Memory B cell (primary cell): ENCODE measurements around the gene ALG11.
"Not testable (repeated sequence)": the region's sequence is repeated elsewhere in the genome, so short reads cannot be mapped to it uniquely, and the experiment has no call there.

Experiments used
- ATAC-seq: fragments of 150-1000 bp; cut with Tn5 transposase; 2 replicates; pipeline ENCODE4 v1.10.0; 2021; ENCODE audit warnings: low read depth, mild to moderate bottlenecking, moderate library complexity
- DNase-seq, 2 donors: peaks; one replicate each; pipeline ENCODE4 v3.0.0; 2022; ENCODE audit warnings: low spot score in 2 of 2
- H3K27ac Mint-ChIP-seq: one replicate; pipeline ENCODE4 v1.8.0; 2022; ENCODE audit warnings: mild to moderate bottlenecking, moderate library complexity, mixed read lengths
- H3K27me3 Mint-ChIP-seq: one replicate; pipeline ENCODE4 v1.8.0; 2022; ENCODE audit warnings: mixed read lengths
- H3K36me3 Mint-ChIP-seq: one replicate; pipeline ENCODE4 v1.8.0; 2022; ENCODE audit warnings: mild to moderate bottlenecking, mixed read lengths
- H3K4me1 Mint-ChIP-seq: one replicate; pipeline ENCODE4 v1.8.0; 2022; ENCODE audit warnings: mixed read lengths
- H3K4me3 Mint-ChIP-seq: one replicate; pipeline ENCODE4 v1.8.0; 2022; ENCODE audit warnings: mild to moderate bottlenecking, moderate library complexity, mixed read lengths
- H3K9me3 Mint-ChIP-seq: one replicate; pipeline ENCODE4 v1.8.0; 2022; ENCODE audit warnings: mixed read lengths

ALG11 gene

DNA sequence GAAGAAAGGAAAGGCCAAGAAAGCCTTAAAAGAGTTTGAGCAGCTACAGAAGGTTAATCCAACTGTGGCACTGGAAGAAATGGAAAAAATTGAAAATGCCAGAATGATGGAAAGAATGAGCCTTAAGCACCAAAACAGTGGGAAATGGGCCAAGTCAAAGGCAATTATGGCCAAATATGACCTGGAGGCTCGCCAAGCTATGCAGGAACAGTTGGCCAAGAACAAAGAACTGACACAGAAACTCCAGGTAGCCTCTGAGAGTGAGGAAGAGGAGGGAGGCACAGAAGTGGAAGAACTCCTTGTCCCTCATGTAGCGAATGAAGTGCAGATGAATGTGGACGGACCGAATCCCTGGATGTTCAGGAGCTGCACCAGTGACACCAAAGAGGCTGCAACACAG is 17.4 kb downstream of the ALG11 start:
- Mint-ChIP-seq H3K4me1 (peaks cover 16% of the 10 kb centered on the region), H3K36me3 (peaks cover 43% of the 10 kb centered on the region), H3K9me3 (peaks cover 9% of the 10 kb centered on the region), H3K4me3 (no peak overlapping the region), H3K27me3 (no peaks in the 10 kb centered on the region), H3K27ac (no peak overlapping the region)
- DNase-seq (no peak), ATAC-seq (no peak)

DNA sequence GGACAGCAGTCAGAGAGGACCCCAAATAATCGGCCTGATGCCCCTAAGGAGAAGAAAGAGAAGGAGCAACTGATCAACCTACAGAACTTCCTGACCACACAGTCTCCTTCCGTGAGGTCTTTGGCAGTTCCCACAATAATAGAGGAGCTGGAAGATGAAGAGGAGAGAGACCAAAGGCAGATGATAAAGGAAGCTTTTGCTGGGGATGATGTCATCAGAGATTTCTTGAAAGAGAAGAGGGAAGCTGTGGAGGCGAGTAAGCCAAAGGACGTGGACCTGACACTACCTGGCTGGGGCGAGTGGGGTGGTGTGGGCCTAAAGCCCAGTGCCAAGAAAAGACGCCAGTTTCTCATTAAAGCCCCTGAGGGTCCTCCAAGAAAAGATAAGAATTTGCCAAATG is 18.2 kb downstream of the ALG11 start:
- not testable (repeated sequence) for H3K9me3 Mint-ChIP-seq, H3K4me3 Mint-ChIP-seq, DNase-seq, H3K27me3 Mint-ChIP-seq, ATAC-seq, H3K27ac Mint-ChIP-seq
- Mint-ChIP-seq H3K36me3 (peaks cover 41% of the 10 kb centered on the region), H3K4me1 (peaks cover 15% of the 10 kb centered on the region)

DNA sequence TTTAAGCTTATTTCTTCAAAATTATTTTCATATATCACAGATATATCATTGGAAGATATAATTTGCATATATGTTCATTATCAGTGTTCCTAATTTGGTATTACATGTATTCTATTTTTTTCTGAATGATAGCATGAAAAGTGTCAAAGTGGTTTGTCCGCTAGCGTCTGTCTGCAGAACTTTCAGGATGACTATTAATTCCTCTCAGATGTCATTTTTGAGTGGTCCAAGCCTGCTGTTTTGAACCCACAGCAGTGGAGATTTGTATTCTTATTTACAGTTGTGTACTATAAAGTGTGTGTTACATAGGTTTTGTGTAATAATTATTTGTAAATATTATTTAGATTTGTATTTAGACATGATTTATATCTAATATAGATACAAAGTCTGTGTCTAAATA is 20.8 kb downstream of the ALG11 start:
- H3K4me1 Mint-ChIP-seq = peaks cover under 1% of the 10 kb centered on the region
- H3K4me3 Mint-ChIP-seq = no peak overlapping the region
- H3K36me3 Mint-ChIP-seq = peaks cover 21% of the 10 kb centered on the region
- no peak overlapping the region for H3K27ac Mint-ChIP-seq
- peaks cover 3% of the 10 kb centered on the region for H3K9me3 Mint-ChIP-seq
- DNase-seq (no peak), ATAC-seq (no peak)
- H3K27me3 Mint-ChIP-seq = no peaks in the 10 kb centered on the region

DNA sequence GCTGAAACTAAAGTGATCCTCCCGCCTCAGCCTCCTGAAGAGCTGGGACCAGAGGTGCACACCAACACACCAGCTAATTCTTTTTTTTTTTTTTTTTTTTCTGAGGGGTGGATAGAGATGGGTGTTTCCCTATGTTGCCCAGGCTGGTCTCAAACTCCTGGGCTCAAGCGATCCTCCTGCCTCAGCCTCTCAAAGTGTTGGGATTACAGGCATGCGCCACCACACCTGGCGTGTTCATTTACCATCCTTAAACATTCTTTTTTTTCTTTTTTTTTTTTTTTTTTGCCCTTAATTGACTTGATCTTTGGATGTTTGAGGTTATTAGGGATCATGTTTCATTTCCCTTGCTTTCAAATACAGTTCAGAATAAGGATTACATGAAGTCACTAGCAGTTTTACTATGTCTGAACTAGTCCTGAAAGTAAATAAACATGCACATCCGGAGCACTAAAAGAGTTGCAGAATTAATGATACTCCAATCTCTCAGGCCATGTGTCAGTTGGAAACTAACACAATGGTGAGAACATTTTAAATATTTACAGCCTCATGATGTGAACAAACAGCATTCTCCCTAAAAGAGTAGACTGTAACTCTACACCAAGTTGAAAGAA is 22.5 kb downstream of the ALG11 start:
- Mint-ChIP-seq H3K4me1 (peaks cover 3% of the 10 kb centered on the region), H3K4me3 (no peak overlapping the region), H3K27ac (no peak overlapping the region), H3K36me3 (peaks cover 15% of the 10 kb centered on the region), H3K9me3 (peaks cover 3% of the 10 kb centered on the region), H3K27me3 (no peaks in the 10 kb centered on the region)
- ATAC-seq (no peak), DNase-seq (no peak)

DNA sequence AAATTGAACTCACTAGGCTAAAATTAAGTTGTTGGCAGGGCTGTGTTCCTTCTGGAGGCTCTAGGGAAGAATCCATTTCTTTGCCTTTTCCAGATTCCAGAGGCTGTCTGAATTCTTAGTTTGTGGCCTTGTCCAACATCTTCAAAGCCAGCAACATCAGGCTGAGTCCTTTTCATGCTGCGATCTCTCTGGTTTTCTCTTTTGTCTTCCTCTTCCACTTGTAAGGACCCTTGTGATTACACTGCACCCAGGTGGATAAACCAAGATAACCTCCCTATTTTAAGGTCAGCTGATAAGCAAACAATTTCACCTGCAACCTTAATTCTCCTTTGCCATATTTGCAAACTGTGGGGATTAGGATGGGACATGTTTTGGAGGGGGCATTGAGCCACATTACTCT is 23.8 kb downstream of the ALG11 start:
- ATAC-seq = no peak
- H3K4me1 Mint-ChIP-seq = peaks cover 3% of the 10 kb centered on the region
- H3K27me3 Mint-ChIP-seq = no peaks in the 10 kb centered on the region
- H3K36me3 Mint-ChIP-seq = peaks cover 10% of the 10 kb centered on the region
- no peak overlapping the region for H3K4me3 Mint-ChIP-seq
- H3K27ac Mint-ChIP-seq = no peak overlapping the region
- H3K9me3 Mint-ChIP-seq = peaks cover 3% of the 10 kb centered on the region
- no peak for DNase-seq

DNA sequence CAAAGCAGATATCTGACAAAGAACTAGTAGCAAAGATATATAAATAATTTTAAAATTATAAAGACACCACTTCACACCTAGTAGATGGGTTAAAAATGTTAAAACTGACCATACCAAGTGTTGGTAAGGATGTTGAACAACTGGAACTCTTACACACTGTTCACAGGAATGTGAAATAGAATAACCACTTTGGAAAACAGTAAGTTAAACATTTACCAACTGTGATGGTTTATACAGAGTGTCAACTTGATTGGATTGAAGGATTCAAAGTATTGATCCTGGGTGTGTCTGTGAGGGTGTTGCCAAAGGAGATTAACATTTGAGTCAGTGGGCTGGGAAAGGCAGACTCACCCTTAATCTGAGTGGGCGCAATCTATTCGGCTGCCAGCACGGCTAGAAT is 31.5 kb downstream of the ALG11 start:
- Mint-ChIP-seq H3K36me3 (peaks cover 18% of the 10 kb centered on the region), H3K4me3 (no peak overlapping the region), H3K27me3 (peaks cover 2% of the 10 kb centered on the region), H3K4me1 (no peaks in the 10 kb centered on the region), H3K9me3 (peaks cover 8% of the 10 kb centered on the region), H3K27ac (no peak overlapping the region)
- no peak for DNase-seq
- no peak for ATAC-seq

DNA sequence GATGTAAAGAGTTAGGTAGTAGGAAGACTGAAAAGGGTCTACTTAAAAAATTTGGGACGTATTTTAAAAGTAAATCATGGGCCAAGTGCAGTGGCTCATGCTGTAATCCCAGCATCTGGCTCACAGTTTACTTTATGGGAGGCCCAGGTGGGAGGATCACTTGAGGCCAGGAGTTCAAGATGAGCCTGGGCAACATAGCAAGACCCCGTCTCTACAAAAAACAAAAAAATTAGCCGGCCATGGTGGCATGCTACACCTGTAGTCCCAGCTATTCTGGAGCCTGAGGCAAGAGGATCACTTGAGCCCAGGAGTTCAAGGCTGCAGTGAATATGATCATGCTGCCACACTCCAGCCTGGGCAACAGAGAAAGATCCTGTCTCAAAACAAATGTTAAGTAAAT is 35.3 kb downstream of the ALG11 start:
- H3K27me3 Mint-ChIP-seq = peaks cover 4% of the 10 kb centered on the region
- no peak overlapping the region for H3K27ac Mint-ChIP-seq
- H3K4me3 Mint-ChIP-seq = no peak overlapping the region
- no peak for ATAC-seq
- no peaks in the 10 kb centered on the region for H3K4me1 Mint-ChIP-seq
- H3K36me3 Mint-ChIP-seq = peaks cover 14% of the 10 kb centered on the region
- peaks cover 9% of the 10 kb centered on the region for H3K9me3 Mint-ChIP-seq
- no peak for DNase-seq

DNA sequence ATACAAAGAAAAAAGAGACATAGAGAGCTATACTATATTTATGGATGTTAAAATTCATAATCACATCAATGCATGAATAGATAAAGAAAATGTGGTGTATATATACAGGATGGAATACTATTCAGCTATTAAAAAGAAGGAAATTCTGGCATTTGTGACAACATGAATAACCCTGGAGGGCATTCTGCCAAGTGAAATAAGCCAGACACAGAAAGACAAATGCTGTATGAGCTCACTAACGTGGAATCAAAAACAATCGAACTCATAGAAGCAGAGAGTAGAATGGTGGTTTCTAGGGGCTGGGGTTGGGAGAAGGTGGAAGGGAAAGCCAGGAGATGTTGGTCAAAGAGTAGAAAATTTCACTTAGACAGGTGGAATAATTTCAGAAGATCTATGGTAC is 36.3 kb downstream of the ALG11 start:
- H3K36me3 Mint-ChIP-seq = peaks cover 10% of the 10 kb centered on the region
- DNase-seq (no peak), ATAC-seq (no peak)
- no peaks in the 10 kb centered on the region for H3K4me1 Mint-ChIP-seq
- peaks cover 9% of the 10 kb centered on the region for H3K9me3 Mint-ChIP-seq
- peaks cover 4% of the 10 kb centered on the region for H3K27me3 Mint-ChIP-seq
- H3K4me3 Mint-ChIP-seq = no peak overlapping the region
- H3K27ac Mint-ChIP-seq = no peak overlapping the region

DNA sequence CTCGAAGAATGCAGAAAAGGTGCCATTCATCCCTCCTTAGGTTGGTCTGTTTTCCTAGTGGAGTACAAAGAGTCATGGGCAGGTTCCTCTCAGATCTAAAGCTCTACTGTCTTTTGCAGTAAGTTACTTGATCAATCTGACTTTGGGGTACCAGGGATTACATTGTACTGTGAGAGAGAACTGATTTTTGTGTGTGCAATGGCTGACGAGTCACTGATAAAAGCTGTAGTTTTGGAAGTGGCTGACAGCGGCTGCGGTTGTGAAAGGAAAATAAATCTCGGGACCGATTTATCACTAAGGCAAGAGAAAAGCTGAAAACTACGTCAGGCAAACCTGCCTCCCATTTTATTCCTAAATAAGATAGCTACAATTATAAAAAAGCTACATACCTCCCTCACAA is 39.2 kb downstream of the ALG11 start:
- peaks cover 4% of the 10 kb centered on the region for H3K27me3 Mint-ChIP-seq
- H3K4me1 Mint-ChIP-seq = no peaks in the 10 kb centered on the region
- no peak overlapping the region for H3K27ac Mint-ChIP-seq
- ATAC-seq = no peak
- no peak overlapping the region for H3K4me3 Mint-ChIP-seq
- DNase-seq = no peak
- peaks cover 6% of the 10 kb centered on the region for H3K36me3 Mint-ChIP-seq
- H3K9me3 Mint-ChIP-seq = peaks cover 8% of the 10 kb centered on the region

DNA sequence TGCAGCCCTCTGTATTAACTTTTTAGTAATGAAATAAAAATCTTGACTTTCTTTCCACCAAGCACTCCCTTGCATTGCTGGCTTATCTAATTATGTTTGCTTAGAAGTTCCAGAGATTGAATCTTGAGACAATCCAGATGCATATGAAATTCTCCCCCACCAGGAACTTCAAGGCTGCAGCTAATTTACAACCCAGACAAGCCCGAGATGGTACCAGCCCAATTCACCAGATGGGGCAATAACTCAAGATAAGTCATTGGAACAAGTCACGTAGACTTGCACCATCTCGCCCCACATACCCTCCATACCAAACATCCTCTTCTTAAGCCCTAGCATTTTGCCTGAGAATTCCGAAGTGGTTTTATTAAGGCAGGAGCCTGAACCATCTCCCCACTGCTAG is 41.3 kb downstream of the ALG11 start:
- ATAC-seq (no peak), DNase-seq (no peak)
- Mint-ChIP-seq H3K9me3 (peaks cover 7% of the 10 kb centered on the region), H3K4me1 (no peaks in the 10 kb centered on the region), H3K27me3 (peaks cover 2% of the 10 kb centered on the region), H3K36me3 (peaks cover 4% of the 10 kb centered on the region), H3K27ac (no peak overlapping the region), H3K4me3 (no peak overlapping the region)

DNA sequence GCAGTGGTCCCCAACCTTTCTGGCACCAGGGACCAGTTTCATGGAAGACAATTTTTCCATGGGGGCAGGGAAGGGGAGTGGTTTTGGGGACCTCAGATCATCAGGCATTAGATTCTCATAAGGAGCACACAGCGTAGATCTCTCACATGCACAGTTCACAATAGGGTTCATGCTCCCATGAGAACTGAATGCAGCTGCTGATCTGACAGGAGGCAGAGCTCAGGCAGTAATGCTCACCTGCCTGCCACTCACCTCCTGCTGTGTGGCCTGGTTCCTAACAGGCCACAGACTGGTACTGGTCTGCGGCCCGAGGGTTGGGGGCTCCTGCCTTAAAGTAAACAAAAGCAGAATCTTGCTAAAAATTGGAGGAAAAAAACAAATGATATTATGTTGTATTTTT is 48.9 kb downstream of the ALG11 start:
- ATAC-seq, H3K4me3 Mint-ChIP-seq, H3K9me3 Mint-ChIP-seq, H3K4me1 Mint-ChIP-seq, DNase-seq, H3K27me3 Mint-ChIP-seq, H3K36me3 Mint-ChIP-seq, H3K27ac Mint-ChIP-seq: not testable (repeated sequence)

DNA sequence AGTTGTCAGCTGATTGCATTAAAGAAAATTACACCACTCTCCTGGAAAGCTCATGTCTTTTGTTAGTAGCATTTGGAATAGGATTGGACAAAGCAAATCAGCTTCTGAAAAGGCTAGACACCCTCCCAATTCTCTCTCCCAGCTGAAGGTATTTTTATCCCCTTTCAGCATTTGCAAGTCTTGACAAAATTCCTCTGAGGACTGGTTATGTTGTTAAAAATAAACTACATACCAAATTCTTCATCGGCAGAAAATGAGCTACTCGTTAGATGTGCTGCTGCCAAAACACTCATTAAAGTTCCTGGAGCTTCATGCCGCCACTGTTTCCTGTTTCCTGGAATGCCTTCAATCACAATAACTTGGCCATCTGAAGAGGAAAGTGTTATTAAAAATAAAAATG is 49.4 kb downstream of the ALG11 start:
- Mint-ChIP-seq H3K27ac (no peak overlapping the region), H3K4me3 (no peak overlapping the region), H3K9me3 (no peaks in the 10 kb centered on the region), H3K36me3 (peaks cover 2% of the 10 kb centered on the region), H3K4me1 (no peaks in the 10 kb centered on the region), H3K27me3 (no peaks in the 10 kb centered on the region)
- DNase-seq = no peak
- no peak for ATAC-seq

DNA sequence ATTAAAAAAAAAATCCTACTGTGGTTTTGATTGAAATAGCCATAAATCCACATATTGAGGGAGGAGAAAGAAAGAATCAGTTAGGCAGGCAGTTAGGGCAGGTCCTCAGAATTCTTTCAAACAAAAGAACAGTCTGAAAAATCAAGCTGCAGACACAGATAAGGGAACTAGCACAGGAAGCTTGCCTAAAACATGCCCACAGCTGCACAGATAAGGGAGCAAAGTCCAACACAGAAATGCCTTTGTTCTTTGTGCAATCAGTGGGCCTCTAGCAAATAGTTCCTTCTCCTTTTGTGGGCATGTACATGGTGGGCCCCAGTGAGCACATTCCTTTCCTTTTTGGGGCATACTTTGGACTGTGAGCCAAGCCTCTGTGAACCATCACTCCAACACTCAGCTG is 55.0 kb downstream of the ALG11 start:
- Mint-ChIP-seq H3K9me3 (peaks cover 11% of the 10 kb centered on the region), H3K27me3 (peaks cover 18% of the 10 kb centered on the region), H3K4me3 (no peak overlapping the region), H3K4me1 (no peaks in the 10 kb centered on the region), H3K27ac (no peak overlapping the region), H3K36me3 (peaks cover 4% of the 10 kb centered on the region)
- ATAC-seq (no peak), DNase-seq (no peak)

DNA sequence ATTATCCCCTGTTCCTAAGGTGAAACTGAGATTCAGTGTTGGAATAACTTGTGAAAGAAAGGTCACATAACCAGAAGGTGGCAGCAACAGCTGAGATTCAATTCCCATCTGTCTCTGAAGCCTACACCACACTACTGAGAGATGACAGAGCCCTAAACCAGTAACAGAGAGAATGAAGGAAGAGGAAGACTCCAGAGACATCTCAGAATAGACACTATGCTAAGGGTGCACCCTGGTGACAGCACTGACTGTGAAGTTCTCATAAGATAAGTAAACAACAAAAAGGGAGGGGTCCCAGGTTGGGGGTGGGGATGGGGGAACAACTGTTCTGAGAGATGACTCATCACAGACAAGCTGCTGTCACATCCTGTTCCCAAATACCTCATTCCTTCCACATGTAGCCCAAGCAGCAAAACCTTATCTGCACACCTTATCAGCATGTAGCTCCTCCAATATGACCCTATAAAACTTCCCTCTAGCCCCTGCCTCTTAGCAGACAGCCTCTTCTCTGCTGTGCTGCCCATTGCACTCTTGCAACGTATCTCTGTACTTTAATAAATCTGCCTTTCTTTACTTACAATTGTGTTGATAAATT is 58.8 kb downstream of the ALG11 start:
- DNase-seq (no peak), ATAC-seq (no peak)
- peaks cover 13% of the 10 kb centered on the region for H3K9me3 Mint-ChIP-seq
- H3K36me3 Mint-ChIP-seq = peaks cover 2% of the 10 kb centered on the region
- H3K27ac Mint-ChIP-seq = no peak overlapping the region
- H3K27me3 Mint-ChIP-seq = peaks cover 22% of the 10 kb centered on the region
- H3K4me1 Mint-ChIP-seq = no peaks in the 10 kb centered on the region
- no peak overlapping the region for H3K4me3 Mint-ChIP-seq
